ENCODE data around the gene CLIP1. TPM values are rescaled to one million over a fixed set of nuclear protein-coding genes. Genes with fewer than 3 reads are reported as not detected.

The CLIP1 gene
- total RNA-seq, 2 donors from 2014 or later: 72.4 to 81.1 TPM

DNA sequence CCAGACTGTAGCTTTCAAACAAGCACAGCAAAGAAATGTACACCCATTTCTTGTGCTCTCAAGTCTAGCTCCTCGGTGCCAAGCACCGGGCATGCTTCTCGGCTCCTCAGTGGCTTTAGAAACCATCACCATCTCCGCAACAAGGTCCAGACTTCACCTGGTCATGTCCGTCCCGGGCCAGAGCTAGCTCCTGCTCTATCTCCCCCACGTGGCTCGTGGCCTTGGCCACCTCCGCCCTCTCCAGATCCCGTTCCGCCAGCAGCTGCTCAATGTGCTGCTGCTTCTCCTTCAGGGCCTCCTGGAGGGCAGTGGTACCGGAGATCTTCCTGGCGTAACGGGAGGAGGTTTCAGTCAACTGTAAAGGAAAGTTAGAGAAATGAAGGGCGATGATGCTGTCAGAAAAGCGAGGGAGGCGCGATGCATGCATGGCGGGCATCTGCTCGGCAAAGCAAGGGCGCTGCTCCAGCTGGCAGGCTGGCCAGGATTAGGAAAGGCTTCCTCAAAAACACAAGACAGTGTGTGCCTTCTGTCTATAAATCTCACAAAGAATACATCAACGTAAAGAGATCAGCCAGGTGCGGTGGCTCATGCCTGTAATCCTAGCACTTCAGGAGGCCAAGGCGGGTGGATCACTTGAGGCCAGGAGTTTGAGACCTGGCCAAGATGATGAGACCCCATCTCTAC is 67.4 kb downstream of the CLIP1 start:
- ATAC-seq (no peak), DNase-seq (no peak)
- peaks cover 4% of the 10 kb centered on the region for H3K36me3 Mint-ChIP-seq (ENCODE audit: low read depth)
- no peak overlapping the region for H3K4me3 Mint-ChIP-seq
- H3K9me3 ChIP-seq (ENCODE audit: control insufficient read depth, low read length, poor library complexity, severe bottlenecking): no peaks in the 10 kb centered on the region
- H3K27me3 Mint-ChIP-seq: no peaks in the 10 kb centered on the region
- no peak overlapping the region for H3K27ac Mint-ChIP-seq
- H3K4me1 Mint-ChIP-seq: peaks cover 2% of the 10 kb centered on the region

DNA sequence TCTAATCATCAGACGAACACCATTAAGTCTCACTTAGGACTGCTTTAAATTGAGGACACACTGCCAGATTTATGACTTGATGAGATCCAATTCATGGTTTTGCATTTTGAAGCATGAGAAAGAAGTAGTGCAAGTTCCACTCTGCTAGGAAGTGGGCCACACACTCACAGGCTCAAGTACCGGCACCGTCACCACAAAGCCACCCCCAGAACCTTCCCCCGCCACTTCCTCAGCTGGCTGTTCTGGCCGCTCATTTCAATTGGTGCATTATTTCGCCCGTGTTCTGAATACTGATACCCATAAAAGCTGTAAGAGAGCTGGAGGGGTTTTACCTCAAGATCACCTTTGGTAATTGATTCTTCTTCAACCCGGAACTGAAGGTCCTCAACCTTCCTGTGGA is 70.1 kb downstream of the CLIP1 start:
- Mint-ChIP-seq H3K4me3 (no peak overlapping the region), H3K27me3 (no peaks in the 10 kb centered on the region), H3K36me3 (ENCODE audit: low read depth) (peaks cover 5% of the 10 kb centered on the region), H3K27ac (no peak overlapping the region), H3K4me1 (peaks cover 2% of the 10 kb centered on the region)
- DNase-seq: no peak
- no peak for ATAC-seq
- H3K9me3 ChIP-seq (ENCODE audit: control insufficient read depth, low read length, poor library complexity, severe bottlenecking): no peaks in the 10 kb centered on the region

DNA sequence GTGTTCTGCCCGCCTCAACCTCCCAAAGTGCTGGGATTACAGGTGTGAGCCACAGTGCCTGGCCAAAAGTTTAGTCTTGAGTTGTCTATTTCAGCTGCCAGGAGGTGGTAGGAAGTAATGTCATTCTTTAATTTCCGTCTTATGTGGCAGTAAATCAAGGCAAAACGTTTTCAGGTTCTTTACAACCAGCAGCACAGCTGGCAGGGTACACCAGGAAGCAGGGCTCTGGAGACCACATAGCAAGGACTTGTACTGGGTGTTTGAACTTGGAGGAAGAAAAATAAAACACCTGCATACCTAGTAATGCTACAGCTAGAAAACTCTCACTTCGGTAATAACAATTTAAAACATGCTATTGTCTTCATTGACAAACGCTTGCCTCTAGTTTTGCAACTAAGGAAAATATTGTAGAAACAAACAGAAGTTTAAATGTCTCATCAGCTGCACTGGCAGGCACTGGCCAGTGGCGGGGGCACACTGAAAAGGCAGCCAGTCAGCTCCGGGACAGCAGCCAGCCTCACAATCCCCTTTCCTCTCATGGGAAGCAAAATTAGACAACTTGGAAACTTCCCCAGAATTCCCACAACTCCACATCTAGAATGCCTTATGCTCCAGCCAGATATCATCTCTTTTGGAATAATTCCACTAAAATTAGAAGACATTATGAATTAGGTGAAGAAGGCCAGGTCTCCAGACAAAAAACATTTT is 72.2 kb downstream of the CLIP1 start:
- H3K27ac Mint-ChIP-seq: peak overlapping the region; percentile 32
- H3K4me3 Mint-ChIP-seq: no peak overlapping the region
- ATAC-seq: no peak
- no peaks in the 10 kb centered on the region for H3K9me3 ChIP-seq (ENCODE audit: control insufficient read depth, low read length, poor library complexity, severe bottlenecking)
- H3K27me3 Mint-ChIP-seq: no peaks in the 10 kb centered on the region
- no peaks in the 10 kb centered on the region for H3K4me1 Mint-ChIP-seq
- DNase-seq: no peak
- peaks cover 2% of the 10 kb centered on the region for H3K36me3 Mint-ChIP-seq (ENCODE audit: low read depth)

DNA sequence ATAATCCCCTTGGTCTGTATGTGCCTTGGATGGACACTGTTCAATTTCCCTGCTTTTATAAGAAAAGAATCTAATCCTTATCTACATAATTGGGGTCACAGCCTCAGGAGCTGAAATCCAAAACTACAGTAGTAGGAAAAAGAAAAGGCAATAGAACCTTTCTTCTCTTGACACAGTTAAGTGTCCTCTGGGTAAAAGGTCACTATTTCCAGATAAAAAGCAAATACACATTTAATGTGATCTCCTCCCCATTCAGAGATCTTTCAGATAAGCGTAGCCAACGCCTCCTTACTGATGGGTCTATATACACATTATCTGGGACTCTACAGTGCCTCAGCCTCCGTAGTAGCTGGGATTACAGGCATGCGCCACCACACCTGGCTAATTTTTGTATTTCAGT is 73.4 kb downstream of the CLIP1 start:
- ATAC-seq (no peak), DNase-seq (no peak)
- no peaks in the 10 kb centered on the region for H3K27me3 Mint-ChIP-seq
- H3K4me1 Mint-ChIP-seq: no peaks in the 10 kb centered on the region
- H3K4me3 Mint-ChIP-seq: no peak overlapping the region
- peak overlapping the region; percentile 27 for H3K27ac Mint-ChIP-seq
- no peaks in the 10 kb centered on the region for H3K9me3 ChIP-seq (ENCODE audit: control insufficient read depth, low read length, poor library complexity, severe bottlenecking)
- peaks cover 2% of the 10 kb centered on the region for H3K36me3 Mint-ChIP-seq (ENCODE audit: low read depth)

DNA sequence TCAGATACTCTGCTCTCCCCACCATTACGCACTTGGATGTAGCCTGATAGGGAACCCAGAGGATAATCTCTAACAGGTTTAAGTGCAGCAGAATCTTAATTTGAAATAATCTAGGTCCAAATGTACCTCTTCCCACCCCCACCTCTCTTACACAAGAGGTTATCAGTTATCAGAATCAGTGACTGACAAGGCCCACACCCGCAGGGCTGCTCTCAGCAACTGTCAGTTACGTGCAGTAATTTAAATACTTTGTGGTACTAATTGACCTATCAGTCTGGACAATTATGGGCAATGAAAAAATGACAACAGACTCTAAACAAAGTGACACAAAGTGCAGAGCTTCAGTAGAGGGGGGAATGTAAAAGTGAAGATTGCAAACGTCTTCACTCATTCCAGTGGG is 74.0 kb downstream of the CLIP1 start:
- no peaks in the 10 kb centered on the region for H3K27me3 Mint-ChIP-seq
- H3K9me3 ChIP-seq (ENCODE audit: control insufficient read depth, low read length, poor library complexity, severe bottlenecking): no peaks in the 10 kb centered on the region
- no peaks in the 10 kb centered on the region for H3K4me1 Mint-ChIP-seq
- no peak overlapping the region for H3K27ac Mint-ChIP-seq
- DNase-seq: no peak
- no peak for ATAC-seq
- peaks cover 2% of the 10 kb centered on the region for H3K36me3 Mint-ChIP-seq (ENCODE audit: low read depth)
- no peak overlapping the region for H3K4me3 Mint-ChIP-seq

DNA sequence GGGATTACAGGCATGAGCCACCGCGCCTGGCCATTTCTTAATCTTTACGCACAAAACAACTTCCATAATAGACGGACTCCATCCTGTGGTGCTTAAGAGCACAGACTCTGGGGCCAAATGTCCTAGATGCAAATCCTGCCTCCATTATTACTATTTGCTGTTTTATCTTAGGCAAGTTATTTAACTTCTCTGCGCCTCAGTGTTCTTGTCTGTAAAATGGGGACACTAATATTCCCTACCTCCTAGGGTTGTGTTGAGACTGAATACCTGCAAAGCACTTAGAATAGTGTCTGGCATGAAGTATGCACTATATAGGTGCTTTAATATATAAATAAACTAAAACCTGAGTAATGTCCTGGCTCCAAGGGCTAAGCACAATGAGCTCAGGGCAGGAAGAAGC is 76.4 kb downstream of the CLIP1 start:
- Mint-ChIP-seq H3K4me3 (no peak overlapping the region), H3K27me3 (no peaks in the 10 kb centered on the region), H3K36me3 (ENCODE audit: low read depth) (peaks cover 3% of the 10 kb centered on the region), H3K27ac (no peak overlapping the region), H3K4me1 (no peaks in the 10 kb centered on the region)
- no peaks in the 10 kb centered on the region for H3K9me3 ChIP-seq (ENCODE audit: control insufficient read depth, low read length, poor library complexity, severe bottlenecking)
- DNase-seq (no peak), ATAC-seq (no peak)

DNA sequence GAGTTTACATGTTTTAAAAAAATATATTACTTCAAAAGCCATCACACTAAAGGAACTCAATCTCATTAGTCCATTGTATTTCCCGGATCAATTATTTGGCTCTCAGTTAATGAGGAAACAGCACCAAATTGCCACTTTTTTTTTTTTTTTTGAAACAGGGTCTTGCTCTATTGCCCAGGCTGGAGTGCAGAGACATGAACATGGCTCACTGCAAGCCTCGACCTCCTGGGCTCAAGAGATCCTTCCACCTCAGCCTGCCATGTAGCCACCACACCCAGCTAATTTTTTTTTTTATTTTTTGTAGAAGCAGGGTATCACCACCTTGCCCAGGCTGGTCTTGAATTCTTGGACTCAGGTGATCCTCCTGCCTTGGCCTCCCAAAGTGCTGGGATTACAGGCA is 77.4 kb downstream of the CLIP1 start:
- ATAC-seq (no peak), DNase-seq (no peak)
- Mint-ChIP-seq H3K36me3 (ENCODE audit: low read depth) (peaks cover 5% of the 10 kb centered on the region), H3K4me3 (no peak overlapping the region), H3K27ac (peak overlapping the region; percentile 16), H3K4me1 (no peaks in the 10 kb centered on the region), H3K27me3 (no peaks in the 10 kb centered on the region)
- H3K9me3 ChIP-seq (ENCODE audit: control insufficient read depth, low read length, poor library complexity, severe bottlenecking): no peaks in the 10 kb centered on the region

DNA sequence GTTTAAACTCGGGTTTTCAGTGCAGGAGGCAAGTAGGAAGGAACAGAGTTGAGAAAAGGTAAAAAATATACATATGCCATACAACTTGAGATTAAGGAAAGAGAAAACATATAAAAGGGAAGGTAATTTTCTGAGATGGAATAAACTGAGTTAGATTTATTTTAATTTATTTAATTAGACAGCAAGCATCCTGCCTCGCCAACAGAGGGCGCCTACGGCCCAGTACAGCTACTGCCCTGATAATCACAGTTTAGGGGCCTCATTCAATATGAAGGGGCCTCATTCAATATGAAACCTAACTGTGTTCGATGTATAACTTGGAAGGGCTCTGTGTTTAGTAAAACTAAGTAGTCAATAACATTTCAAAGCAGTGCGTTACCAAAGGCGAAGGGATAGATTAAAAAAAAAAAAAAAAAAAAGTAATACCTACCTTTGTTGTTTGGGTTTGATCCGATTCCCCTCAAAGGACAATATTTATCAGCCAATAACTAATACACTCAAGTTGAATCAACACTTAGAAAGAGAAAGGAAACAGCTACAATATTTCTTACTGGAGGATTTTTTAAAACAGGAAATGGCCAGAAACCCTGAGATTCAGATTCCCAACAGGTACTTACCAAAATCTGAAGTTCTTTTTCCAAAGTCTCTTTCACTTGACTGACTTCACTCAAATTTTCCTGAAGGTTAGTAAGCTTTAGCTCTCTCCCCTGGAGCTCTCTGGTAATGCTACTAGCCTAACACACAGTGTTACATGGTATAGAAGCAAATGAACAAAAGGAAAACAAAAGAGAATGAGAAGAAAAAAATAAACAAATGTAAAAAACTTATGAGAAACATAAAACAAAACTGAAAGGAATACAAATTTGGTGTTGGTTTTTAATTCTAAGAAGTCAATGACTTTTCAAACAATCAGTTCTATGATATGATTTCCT is 86.2 kb downstream of the CLIP1 start:
- Mint-ChIP-seq H3K4me1 (peaks cover 9% of the 10 kb centered on the region), H3K27me3 (no peaks in the 10 kb centered on the region), H3K4me3 (no peak overlapping the region), H3K36me3 (ENCODE audit: low read depth) (peaks cover 5% of the 10 kb centered on the region), H3K27ac (peak overlapping the region; percentile 84)
- no peaks in the 10 kb centered on the region for H3K9me3 ChIP-seq (ENCODE audit: control insufficient read depth, low read length, poor library complexity, severe bottlenecking)
- DNase-seq: peak in 1 of 3 donors; percentile 17
- ATAC-seq: peak; percentile 36

DNA sequence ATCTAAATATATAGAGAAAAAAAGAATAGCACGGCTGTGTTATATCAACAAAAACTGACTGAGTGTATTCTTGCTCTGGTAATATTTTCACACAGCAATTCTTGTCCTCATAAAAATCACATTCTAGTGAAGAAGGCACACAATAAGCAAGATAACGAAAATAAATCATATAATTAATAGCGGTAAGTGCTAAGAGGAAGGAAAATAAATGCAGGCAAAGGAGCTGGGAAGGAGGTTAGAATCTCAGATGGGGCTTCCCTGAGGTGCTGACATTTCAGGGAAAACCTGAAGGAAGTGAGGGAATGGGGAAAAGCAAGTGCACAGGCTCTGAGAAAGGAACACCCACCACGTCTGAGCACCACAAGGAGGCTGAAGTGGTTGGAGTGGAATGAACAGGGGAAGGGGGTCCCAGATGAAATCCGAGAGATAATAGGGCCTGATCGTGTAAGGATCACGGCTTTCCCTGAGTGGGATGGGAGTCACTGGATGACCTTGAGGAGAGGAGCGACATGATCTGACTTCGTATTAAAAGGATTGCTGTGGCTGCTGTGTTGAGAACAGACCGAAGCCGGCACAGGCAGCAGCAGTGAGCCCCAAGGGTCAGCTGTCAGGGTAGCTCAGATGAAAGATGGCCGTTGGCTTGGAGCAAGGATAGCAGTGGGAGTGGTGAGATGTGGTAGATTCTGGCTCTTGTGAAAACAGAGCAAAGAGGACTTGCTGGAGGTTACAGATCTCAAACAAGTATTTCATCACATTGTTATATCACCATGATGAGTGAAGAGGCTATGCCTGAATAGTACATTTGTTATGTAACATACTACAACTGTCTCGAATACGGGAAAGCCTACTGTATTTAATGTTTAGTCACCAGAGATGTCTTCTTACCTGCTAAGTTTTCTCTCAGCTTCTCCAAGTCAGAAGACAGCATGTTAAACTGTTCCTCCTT is 89.1 kb downstream of the CLIP1 start:
- peaks cover 9% of the 10 kb centered on the region for H3K4me1 Mint-ChIP-seq
- H3K27me3 Mint-ChIP-seq: no peaks in the 10 kb centered on the region
- H3K27ac Mint-ChIP-seq: peak overlapping the region; percentile 77
- no peaks in the 10 kb centered on the region for H3K9me3 ChIP-seq (ENCODE audit: control insufficient read depth, low read length, poor library complexity, severe bottlenecking)
- peaks cover 2% of the 10 kb centered on the region for H3K36me3 Mint-ChIP-seq (ENCODE audit: low read depth)
- DNase-seq: no peak
- ATAC-seq: no peak
- no peak overlapping the region for H3K4me3 Mint-ChIP-seq

DNA sequence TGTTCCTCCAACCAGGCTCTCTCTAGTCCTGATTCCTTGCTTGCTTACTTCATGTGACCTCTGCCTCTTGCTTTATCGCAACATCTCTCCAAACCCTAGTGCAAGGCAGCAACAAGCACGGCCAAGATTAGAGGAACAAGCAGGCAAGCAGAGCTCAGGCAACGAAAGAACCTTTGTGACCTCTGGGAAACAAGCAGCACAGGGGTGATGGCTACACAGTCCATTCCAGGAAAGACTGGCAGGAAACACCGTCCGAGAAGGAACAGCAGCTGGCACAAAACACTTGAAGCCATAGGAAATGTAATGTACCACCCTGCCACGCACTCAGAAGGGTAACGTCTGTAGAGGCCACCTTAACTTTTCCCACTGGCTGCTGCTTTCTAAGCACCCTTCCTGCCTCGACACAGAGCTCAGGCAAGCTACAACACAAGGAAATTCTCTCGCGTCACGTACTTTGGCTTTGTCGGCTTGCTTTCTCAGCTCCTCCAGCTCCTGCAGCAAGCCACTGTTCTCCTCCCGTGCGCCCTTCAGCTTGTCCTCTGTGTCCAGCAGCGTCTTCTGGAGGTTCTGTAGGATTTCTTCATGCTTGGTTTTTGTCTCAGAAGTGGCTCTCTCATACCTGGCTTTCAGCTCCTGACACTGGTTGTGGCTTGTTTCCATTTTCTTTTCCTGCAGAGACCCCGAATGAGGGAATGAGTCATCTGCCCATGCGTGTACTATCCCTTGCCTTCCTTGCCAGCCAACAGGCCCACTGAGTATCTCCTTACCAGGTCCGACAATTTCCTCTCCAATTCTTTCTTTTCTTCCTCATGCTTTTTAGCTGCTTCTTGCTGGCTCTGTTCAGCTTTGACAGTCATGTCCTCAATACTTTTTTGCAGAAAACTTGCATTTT is 94.7 kb downstream of the CLIP1 start:
- peak overlapping the region; percentile 31 for H3K4me3 Mint-ChIP-seq

DNA sequence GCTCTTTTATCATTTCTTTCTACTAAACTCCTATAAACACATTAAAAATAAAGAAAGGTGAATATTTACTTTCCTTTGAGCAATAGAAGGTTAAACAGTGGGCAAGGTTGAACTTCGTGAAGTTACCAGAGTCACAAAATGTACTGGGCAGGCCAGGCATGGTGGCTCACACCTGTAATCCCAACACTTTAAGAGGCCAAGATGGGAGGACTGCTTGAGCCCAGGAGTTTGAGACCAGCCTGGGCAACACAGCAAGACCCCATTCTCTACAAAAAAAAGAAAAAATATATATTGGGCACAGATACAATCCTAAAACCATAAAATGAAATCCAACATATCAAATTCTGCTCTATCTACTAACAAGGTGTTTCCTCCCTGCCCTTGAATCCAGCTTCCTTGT is 95.5 kb downstream of the CLIP1 start:
- no peaks in the 10 kb centered on the region for H3K9me3 ChIP-seq (ENCODE audit: control insufficient read depth, low read length, poor library complexity, severe bottlenecking)
- DNase-seq (no peak), ATAC-seq (no peak)
- Mint-ChIP-seq H3K27ac (peak overlapping the region; percentile 88), H3K36me3 (ENCODE audit: low read depth) (peaks cover 12% of the 10 kb centered on the region), H3K4me3 (peak overlapping the region; percentile 31), H3K4me1 (peaks cover 16% of the 10 kb centered on the region), H3K27me3 (no peaks in the 10 kb centered on the region)

More for the DNA sequence above, 94.7 kb downstream of the CLIP1 start:
- no peak for ATAC-seq
- peaks cover 9% of the 10 kb centered on the region for H3K36me3 Mint-ChIP-seq (ENCODE audit: low read depth)
- H3K27ac Mint-ChIP-seq: peak overlapping the region; percentile 88
- no peaks in the 10 kb centered on the region for H3K27me3 Mint-ChIP-seq
- H3K4me1 Mint-ChIP-seq: peaks cover 16% of the 10 kb centered on the region
- no peak for DNase-seq
- H3K9me3 ChIP-seq (ENCODE audit: control insufficient read depth, low read length, poor library complexity, severe bottlenecking): no peaks in the 10 kb centered on the region

DNA sequence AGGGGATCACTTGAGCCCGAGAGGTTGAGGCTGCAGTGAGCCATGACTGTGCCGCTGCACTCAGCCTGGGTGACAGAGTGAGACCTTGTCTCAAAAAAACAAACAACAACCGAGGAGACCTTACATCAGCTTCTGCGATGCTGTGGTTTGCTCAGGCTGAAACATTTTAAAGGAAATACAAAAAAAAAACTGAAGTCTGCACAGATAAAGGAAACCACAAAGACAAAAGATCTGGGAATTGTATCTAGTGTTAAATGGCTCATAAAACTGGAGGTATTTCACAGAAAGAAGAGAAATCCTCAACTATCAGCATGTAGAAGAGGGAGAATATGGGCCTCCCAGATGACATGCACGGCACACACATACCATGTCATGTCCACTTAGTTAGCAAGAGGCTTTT is 95.9 kb downstream of the CLIP1 start:
- H3K9me3 ChIP-seq (ENCODE audit: control insufficient read depth, low read length, poor library complexity, severe bottlenecking): no peaks in the 10 kb centered on the region
- ATAC-seq: peak; percentile 57
- Mint-ChIP-seq H3K27me3 (no peaks in the 10 kb centered on the region), H3K36me3 (ENCODE audit: low read depth) (peaks cover 12% of the 10 kb centered on the region), H3K4me1 (peaks cover 16% of the 10 kb centered on the region), H3K4me3 (no peak overlapping the region), H3K27ac (peak overlapping the region; percentile 88)
- no peak for DNase-seq
